GM19023 (cell line): ENCODE results near the gene WDFY3.

Source experiments
- ATAC-seq: cut with Tn5 transposase; IDR thresholded peaks from one replicate; pipeline ENCODE4 v1.9.1; 2021; ENCODE audit warnings: mild to moderate bottlenecking, moderate library complexity; ENCODE audit not compliant: unreplicated experiment

The WDFY3 gene

GRCh38 chr4:84914686-84915395 is 51.6 kb downstream of the WDFY3 start:
- ATAC-seq, result no peak

GRCh38 chr4:84913176-84913575 is 53.3 kb downstream of the WDFY3 start:
- no peak for ATAC-seq

- no peak for ATAC-seq
Measured at GRCh38 chr4:84912741-84913140, 53.7 kb downstream of the WDFY3 start.

GRCh38 chr4:84908876-84909275 is 57.6 kb downstream of the WDFY3 start:
- no peak for ATAC-seq

GRCh38 chr4:84907145-84907544 is 59.3 kb downstream of the WDFY3 start:
- no peak for ATAC-seq

GRCh38 chr4:84905646-84906045 is 60.8 kb downstream of the WDFY3 start:
- ATAC-seq, result no peak

- no peak for ATAC-seq
Measured at GRCh38 chr4:84901740-84902281, 64.7 kb downstream of the WDFY3 start.

GRCh38 chr4:84901173-84901572 is 65.3 kb downstream of the WDFY3 start:
- ATAC-seq, result no peak

- ATAC-seq, result no peak
Measured at GRCh38 chr4:84899616-84900015, 66.9 kb downstream of the WDFY3 start.

GRCh38 chr4:84897516-84897915 is 69.0 kb downstream of the WDFY3 start:
- ATAC-seq, result no peak

GRCh38 chr4:84895283-84895682 is 71.2 kb downstream of the WDFY3 start:
- no peak for ATAC-seq

- ATAC-seq, result no peak
Measured at GRCh38 chr4:84894621-84895020, 71.9 kb downstream of the WDFY3 start.

GRCh38 chr4:84892950-84893349 is 73.5 kb downstream of the WDFY3 start:
- no peak for ATAC-seq

- ATAC-seq, result no peak
Measured at GRCh38 chr4:84887824-84888223, 78.7 kb downstream of the WDFY3 start.

- no peak for ATAC-seq
Measured at GRCh38 chr4:84879651-84880200, 86.8 kb downstream of the WDFY3 start.

- ATAC-seq, result no peak
Measured at GRCh38 chr4:84878546-84878945, 87.9 kb downstream of the WDFY3 start.

- ATAC-seq, result no peak
Measured at GRCh38 chr4:84878090-84878489, 88.4 kb downstream of the WDFY3 start.

- ATAC-seq, result no peak
Measured at GRCh38 chr4:84877051-84877833, 89.2 kb downstream of the WDFY3 start.

- no peak for ATAC-seq
Measured at GRCh38 chr4:84875636-84876371, 90.7 kb downstream of the WDFY3 start.

GRCh38 chr4:84874619-84875018 is 91.9 kb downstream of the WDFY3 start:
- ATAC-seq, result no peak
